Right forelimb (tissue), 1 donor: ENCODE measurements around the gene NR5A1.

ENCODE experiments used
- DNase-seq: peaks from one replicate; pipeline ENCODE4 v3.0.0-alpha.2; 2018

The NR5A1 gene

GRCh38 chr9:124513376-124513994, 6.3 kb upstream of the NR5A1 start:
- no peak for DNase-seq

- no peak for DNase-seq
Observed at GRCh38 chr9:124512806-124513204, 5.6 kb upstream of the NR5A1 start.

- DNase-seq: no peak
Observed at GRCh38 chr9:124511891-124512805, 4.9 kb upstream of the NR5A1 start.

- no peak for DNase-seq
Observed at GRCh38 chr9:124511426-124511840, 4.2 kb upstream of the NR5A1 start.

GRCh38 chr9:124510650-124511425, 3.6 kb upstream of the NR5A1 start:
- DNase-seq: no peak

GRCh38 chr9:124507880-124508423, 753 bp upstream of the NR5A1 start:
- no peak for DNase-seq

GRCh38 chr9:124506433-124506832, 766 bp downstream of the NR5A1 start:
- DNase-seq: no peak

GRCh38 chr9:124505901-124506346, 1.3 kb downstream of the NR5A1 start:
- DNase-seq: no peak

GRCh38 chr9:124505006-124505900, 1.9 kb downstream of the NR5A1 start:
- DNase-seq: no peak

GRCh38 chr9:124504530-124505005, 2.6 kb downstream of the NR5A1 start:
- no peak for DNase-seq

- DNase-seq: no peak
Observed at GRCh38 chr9:124503713-124504529, 3.3 kb downstream of the NR5A1 start.

- DNase-seq: no peak
Observed at GRCh38 chr9:124502711-124503702, 4.2 kb downstream of the NR5A1 start.

GRCh38 chr9:124501771-124502320, 5.4 kb downstream of the NR5A1 start:
- DNase-seq: no peak

- no peak for DNase-seq
Observed at GRCh38 chr9:124500796-124501611, 6.2 kb downstream of the NR5A1 start.

GRCh38 chr9:124500028-124500795, 7.0 kb downstream of the NR5A1 start:
- DNase-seq: no peak

- no peak for DNase-seq
Observed at GRCh38 chr9:124499216-124499615, 8.0 kb downstream of the NR5A1 start.

- DNase-seq: no peak
Observed at GRCh38 chr9:124498499-124499146, 8.6 kb downstream of the NR5A1 start.
